Vagina (tissue), 2 donors: ENCODE results near the gene RIC8A. TPM values are rescaled to one million over a fixed set of nuclear protein-coding genes. Genes with fewer than 3 reads are reported as not detected.
A peak's percentile ranks its signal among the peaks of the same experiment; 100 is the strongest.

Experiments used
- DNase-seq, 2 donors: peaks; one replicate each; pipeline ENCODE4 v3.0.0-alpha.2; 2017; ENCODE audit errors: extremely low spot score in 2 of 2
- H3K27ac ChIP-seq: fragments of 200-600 bp; sonication (generic); one replicate; pipeline ENCODE4 v1.5.1; 2019
- H3K27me3 ChIP-seq: fragments of 200-600 bp; sonication (generic); one replicate; pipeline ENCODE4 v1.5.1; 2019
- H3K36me3 ChIP-seq, 2 donors: fragments of 200-600 bp; sonication (generic); one replicate each; pipeline ENCODE4 v1.5.1; 2017 to 2019
- H3K4me1 ChIP-seq: fragments of 200-600 bp; sonication (generic); one replicate; pipeline ENCODE4 v1.5.1; 2019
- H3K4me3 ChIP-seq, 2 donors: fragments of 200-600 bp; sonication (generic); 1 replicate in 1 of 2; 2 replicates in 1 of 2; pipeline ENCODE4 v1.5.1; 2016 to 2019
- H3K9me3 ChIP-seq: fragments of 200-600 bp; sonication (generic); one replicate; pipeline ENCODE4 v1.5.1; 2019
- CTCF ChIP-seq, 3 experiments: fragments of 450-650 bp in 2 of 3; fragments of 200-600 bp in 1 of 3; sonication (generic) in 1 of 3; IDR thresholded peaks; one replicate each; pipeline ENCODE4 v1.5.1; 2017 to 2019; ENCODE audit warnings: antibody characterized with exemption in 3 of 3, mild to moderate bottlenecking in 2 of 3, moderate library complexity in 2 of 3
- POLR2A ChIP-seq, 2 donors: fragments of 450-650 bp; IDR thresholded peaks; one replicate each; pipeline ENCODE4 v1.6.1; 2017; ENCODE audit warnings: antibody characterized with exemption in 2 of 2, mild to moderate bottlenecking in 2 of 2, moderate library complexity in 2 of 2
- POLR2AphosphoS5 ChIP-seq, 2 donors: sonication (generic); formaldehyde crosslinking; IDR thresholded peaks; one replicate each; pipeline ENCODE4 v1.9.0; 2017; ENCODE audit warnings: antibody characterized with exemption in 2 of 2, mild to moderate bottlenecking in 2 of 2, low read depth in 1 of 2; ENCODE audit not compliant: insufficient read depth in 1 of 2
- intact Hi-C: fragments of 100-400 bp; cut with DNase I; formaldehyde crosslinking; loops from one replicate; pipeline ENCODE4 v1.15.1; 2023
- total RNA-seq: library from RNA; depleted of rRNA; stranded (reverse); fragments of >200 nt; gene quantifications from one replicate; pipeline ENCODE4 v1.2.3, GENCODE V29; 2016

The RIC8A gene
- total RNA-seq, 1 donor from 2014 or later: 90.1 TPM

DNA sequence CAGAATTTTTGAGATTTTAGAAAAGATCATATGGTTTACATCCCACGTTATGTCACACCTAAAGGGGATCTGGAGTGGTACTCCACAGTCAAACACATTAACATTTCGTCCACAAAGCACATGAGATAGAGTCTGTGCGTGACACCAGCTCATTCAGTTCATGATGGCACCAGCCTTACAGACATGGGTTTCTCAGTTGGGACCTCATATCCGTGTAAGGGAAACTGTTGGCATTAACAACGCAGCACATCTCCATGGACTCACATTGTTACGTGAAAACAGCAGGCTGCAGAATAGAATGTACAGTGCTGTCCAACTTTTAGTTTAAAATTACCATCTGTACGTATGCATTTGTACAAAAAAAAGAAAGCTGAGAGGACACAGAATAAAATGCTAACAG, 14.0 kb downstream of the RIC8A start:
- Histone ChIP-seq H3K27ac (no peak overlapping the region), H3K27me3 (no peaks in the 10 kb centered on the region), H3K36me3 (no peaks in the 10 kb centered on the region), H3K4me3 (no peak overlapping the region), H3K4me1 (no peaks in the 10 kb centered on the region), H3K9me3 (no peaks in the 10 kb centered on the region)
- no peak for DNase-seq
- no peak for TF ChIP-seq POLR2A (IDR thresholded peaks at IDR 0.05)
- TF ChIP-seq CTCF (IDR thresholded peaks at IDR 0.05): no peak
- no peak for TF ChIP-seq POLR2AphosphoS5 (IDR thresholded peaks at IDR 0.05; ENCODE audit: insufficient read depth in 1 of 2, low read depth in 1 of 2)
- intact Hi-C loops: no loop called here

- no peaks in the 10 kb centered on the region for H3K4me1 ChIP-seq
- no peaks in the 10 kb centered on the region for H3K27me3 ChIP-seq
- DNase-seq: peak in 1 of 2 donors; percentile 52
- no peaks in the 10 kb centered on the region for H3K9me3 ChIP-seq
- no peak for TF ChIP-seq CTCF (IDR thresholded peaks at IDR 0.05)
- TF ChIP-seq POLR2AphosphoS5 (IDR thresholded peaks at IDR 0.05; ENCODE audit: insufficient read depth in 1 of 2, low read depth in 1 of 2): no peak
- TF ChIP-seq POLR2A (IDR thresholded peaks at IDR 0.05): no peak
- no peaks in the 10 kb centered on the region for H3K36me3 ChIP-seq
- no peak overlapping the region for H3K27ac ChIP-seq
- intact Hi-C loops: no loop called here
- no peak overlapping the region for H3K4me3 ChIP-seq
Measured at GRCh38 chr11:221998-222789, 14.7 kb downstream of the RIC8A start.

DNA sequence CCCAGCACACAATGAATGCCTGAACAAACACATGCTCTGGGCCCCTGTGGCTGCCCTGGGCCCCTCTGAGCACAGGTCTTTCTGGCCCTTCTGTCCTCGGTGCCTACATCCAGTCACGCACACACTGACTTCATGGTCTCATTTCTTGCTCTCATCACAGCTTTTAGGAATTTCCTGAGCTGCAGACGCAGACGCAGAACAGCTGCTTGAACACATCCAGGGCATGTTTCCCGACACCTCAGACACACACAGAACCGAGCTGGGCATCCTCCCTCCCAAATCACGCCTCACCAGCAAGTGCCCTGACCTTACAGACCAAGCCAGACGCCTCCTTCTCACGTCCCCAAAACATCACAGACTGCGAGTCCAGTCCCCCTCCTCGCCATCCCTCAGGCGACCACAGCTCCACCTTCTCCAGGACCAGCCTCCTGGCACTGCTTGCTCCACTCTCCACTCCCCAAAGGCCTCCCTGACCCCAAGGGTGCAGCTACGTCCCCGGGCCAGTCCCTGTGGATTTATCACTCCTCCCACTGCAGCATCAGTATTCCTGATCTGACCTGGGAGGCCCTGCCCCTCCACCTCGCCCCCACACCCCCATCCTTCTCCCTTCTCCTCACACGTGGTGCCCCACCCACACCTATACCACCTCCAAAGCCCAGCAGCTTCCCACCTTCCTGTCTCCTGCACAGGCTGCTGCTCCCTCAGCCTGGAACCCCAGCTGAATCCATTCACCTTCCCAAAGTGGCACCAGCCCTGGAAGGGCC, 15.7 kb downstream of the RIC8A start:
- no peak overlapping the region for H3K27ac ChIP-seq
- intact Hi-C loops: no loop called here

DNA sequence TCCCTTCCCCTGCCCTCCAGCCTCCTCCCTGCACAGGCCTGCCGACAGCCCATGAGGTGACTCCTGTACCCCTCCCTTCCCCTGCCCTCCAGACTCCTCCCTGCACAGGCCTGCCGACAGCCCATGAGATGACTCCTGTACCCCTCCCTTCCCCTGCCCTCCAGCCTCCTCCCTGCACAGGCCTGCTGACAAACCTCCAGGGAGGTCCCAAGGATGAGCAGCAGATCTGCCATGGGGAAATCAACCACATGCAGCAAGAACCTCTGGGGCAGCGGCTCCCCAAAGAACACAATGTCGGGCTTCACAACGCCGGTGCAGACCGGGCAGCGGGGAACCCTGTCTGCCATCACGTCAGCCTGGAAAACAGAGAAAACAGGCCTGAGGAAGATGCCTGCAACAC, 16.4 kb downstream of the RIC8A start:
- no peaks in the 10 kb centered on the region for H3K27me3 ChIP-seq
- intact Hi-C loops: no loop called here
- no peaks in the 10 kb centered on the region for H3K4me1 ChIP-seq
- H3K36me3 ChIP-seq: no peaks in the 10 kb centered on the region
- no peak overlapping the region for H3K27ac ChIP-seq
- no peak overlapping the region for H3K4me3 ChIP-seq
- no peaks in the 10 kb centered on the region for H3K9me3 ChIP-seq
- TF ChIP-seq POLR2AphosphoS5 (IDR thresholded peaks at IDR 0.05; ENCODE audit: insufficient read depth in 1 of 2, low read depth in 1 of 2) (no peak), POLR2A (IDR thresholded peaks at IDR 0.05) (no peak), CTCF (IDR thresholded peaks at IDR 0.05) (no peak)
- DNase-seq: peak in 1 of 2 donors; percentile 64

More for the DNA sequence above, 15.7 kb downstream of the RIC8A start:
- Histone ChIP-seq H3K9me3 (no peaks in the 10 kb centered on the region), H3K4me3 (no peak overlapping the region), H3K36me3 (no peaks in the 10 kb centered on the region), H3K4me1 (no peaks in the 10 kb centered on the region), H3K27me3 (no peaks in the 10 kb centered on the region)
- no peak for TF ChIP-seq POLR2A (IDR thresholded peaks at IDR 0.05)
- TF ChIP-seq CTCF (IDR thresholded peaks at IDR 0.05): no peak
- TF ChIP-seq POLR2AphosphoS5 (IDR thresholded peaks at IDR 0.05; ENCODE audit: insufficient read depth in 1 of 2, low read depth in 1 of 2): no peak
- peak in 1 of 2 donors; percentile 32 for DNase-seq
